HepG2 (cell line): Measurements from ENCODE around the gene CCDC85A. TPM values are rescaled to one million over a fixed set of nuclear protein-coding genes. Genes with fewer than 3 reads are reported as not detected.

Experiments
- ATAC-seq: fragments of 200-7000 bp; cut with Tn5 transposase; 3 replicates; pipeline ENCODE4 v1.9.1; 2020; ENCODE audit warnings: mild to moderate bottlenecking, moderate library complexity
- BruUV-seq: library from RNA; stranded (reverse); fragments of 400-500 nt; replicated peaks from 2 replicates; lab custom pipeline; 2021; lab: Mats Ljungman, UMichigan
- CTCF ChIA-PET: fragments of 300-600 bp; formaldehyde crosslinking; extraction: SDS; loops from one replicate; lab custom pipeline; 2021; ENCODE audit warnings: low total read pairs, inconsistent platforms, low intra/inter-chr PET ratio; lab: Yijun Ruan, JAX
- POLR2A ChIA-PET: fragments of 350-600 bp; sonication (Branson Sonifier 250); formaldehyde crosslinking; loops from one replicate; lab custom pipeline; 2020; ENCODE audit warnings: antibody characterized with exemption, inconsistent platforms; lab: Yijun Ruan, JAX
- DNase-seq: peaks from one replicate; pipeline ENCODE4 v3.0.0-alpha.2; 2015; ENCODE audit warnings: low spot score
- FAIRE-seq: peaks from 3 replicates; lab custom pipeline; 2011; peaks lifted over from hg19 to GRCh38; lab: Jason Lieb, UNC
- H2AFZ ChIP-seq: one replicate; pipeline ENCODE4 v1.6.1; 2011; ENCODE audit warnings: low read length, inconsistent platforms
- H3K27ac ChIP-seq: fragments of 300-600 bp; 3 replicates; pipeline ENCODE4 v1.8.0; 2011; ENCODE audit warnings: mixed run types, mild to moderate bottlenecking, mixed read lengths, low read length, inconsistent platforms; ENCODE audit not compliant: insufficient read depth; ENCODE audit errors: extremely low read length
- H3K27me3 ChIP-seq, 2 experiments: fragments of 200-600 bp in 1 of 2; 2 replicates in 1 of 2; 3 replicates in 1 of 2; pipeline versions ENCODE4 v1.6.0 to v1.8.0; 2011; ENCODE audit warnings: low read length in 2 of 2, mild to moderate bottlenecking in 2 of 2, moderate library complexity in 2 of 2, inconsistent platforms in 1 of 2; ENCODE audit not compliant: insufficient read depth in 2 of 2, control insufficient read depth in 1 of 2
- H3K36me3 ChIP-seq, 2 experiments: fragments of 200-600 bp in 1 of 2; replicated peaks in 1 of 2; 2 replicates in 1 of 2; 3 replicates in 1 of 2; pipeline versions ENCODE4 v1.5.1 to v1.8.0; 2011; ENCODE audit warnings: low read length in 2 of 2, inconsistent platforms in 1 of 2; ENCODE audit not compliant: insufficient read depth in 2 of 2, control insufficient read depth in 1 of 2
- H3K4me1 ChIP-seq: 2 replicates; pipeline ENCODE4 v1.5.1; 2012; ENCODE audit warnings: low read length, inconsistent platforms; ENCODE audit not compliant: insufficient read depth
- H3K4me2 ChIP-seq: 2 replicates; pipeline ENCODE4 v1.6.0; 2011; ENCODE audit warnings: low read depth, low read length, inconsistent platforms
- H3K4me3 ChIP-seq, 3 experiments: fragments of 200-600 bp in 1 of 3; sonication (generic), shearing (Covaris generic) in 1 of 3; replicated peaks in 1 of 3; 2 replicates each; pipeline ENCODE4 v1.5.1; 2011 to 2016; ENCODE audit warnings: low read length in 3 of 3, inconsistent platforms in 2 of 3, low read depth in 2 of 3, mild to moderate bottlenecking in 2 of 3, control low read depth in 1 of 3, mixed read lengths in 1 of 3; ENCODE audit not compliant: insufficient read depth in 1 of 3
- H3K79me2 ChIP-seq: one replicate; pipeline ENCODE4 v1.6.1; 2011; ENCODE audit warnings: low read length, inconsistent platforms; ENCODE audit not compliant: insufficient read depth
- H3K9ac ChIP-seq: 2 replicates; pipeline ENCODE4 v1.6.0; 2011; ENCODE audit warnings: mild to moderate bottlenecking, low read depth, low read length, inconsistent platforms; ENCODE audit not compliant: insufficient read depth
- H3K9me3 ChIP-seq: 2 replicates; pipeline ENCODE4 v1.5.1; 2012; ENCODE audit warnings: mild to moderate bottlenecking, low read length
- H4K20me1 ChIP-seq: 2 replicates; pipeline ENCODE4 v1.6.0; 2011; ENCODE audit warnings: inconsistent platforms, mild to moderate bottlenecking, low read length, moderate library complexity; ENCODE audit not compliant: insufficient read depth
- ATRX ChIP-seq: sonication (generic); formaldehyde crosslinking; IDR thresholded peaks from 2 replicates; pipeline ENCODE4 v1.4.0; 2020; ENCODE audit warnings: missing genetic modification reagents, borderline replicate concordance
- FOXO1 ChIP-seq: sonication (generic); formaldehyde crosslinking; IDR thresholded peaks from 2 replicates; pipeline ENCODE4 v1.4.0; 2020; ENCODE audit warnings: missing genetic modification reagents
- GFI1 ChIP-seq: sonication (generic); formaldehyde crosslinking; IDR thresholded peaks from 2 replicates; pipeline ENCODE4 v1.5.0; 2020; ENCODE audit warnings: missing genetic modification reagents, mild to moderate bottlenecking, borderline replicate concordance
- HNF1B ChIP-seq: sonication (generic); formaldehyde crosslinking; IDR thresholded peaks from 2 replicates; pipeline ENCODE4 v1.5.1; 2020; ENCODE audit warnings: mild to moderate bottlenecking, moderate library complexity, missing genetic modification reagents
- HNF4A ChIP-seq: sonication (generic); formaldehyde crosslinking; IDR thresholded peaks from 2 replicates; pipeline ENCODE4 v1.4.0; 2020; ENCODE audit warnings: missing genetic modification reagents
- ISL2 ChIP-seq: sonication (generic); formaldehyde crosslinking; IDR thresholded peaks from 2 replicates; pipeline ENCODE4 v1.5.0; 2020; ENCODE audit warnings: missing genetic modification reagents
- KDM3A ChIP-seq: IDR thresholded peaks from 2 replicates; pipeline ENCODE4 v1.6.1; 2018; ENCODE audit warnings: low read depth, missing compliant biosample characterization
- MEF2D ChIP-seq: sonication (generic); formaldehyde crosslinking; IDR thresholded peaks from 2 replicates; pipeline ENCODE4 v1.5.1; 2020; ENCODE audit warnings: mild to moderate bottlenecking, missing genetic modification reagents
- PRDM4 ChIP-seq: sonication (generic); formaldehyde crosslinking; IDR thresholded peaks from 2 replicates; pipeline ENCODE4 v1.9.0; 2021; ENCODE audit warnings: missing genetic modification reagents, borderline replicate concordance
- SKIL ChIP-seq: sonication (generic); formaldehyde crosslinking; IDR thresholded peaks from 2 replicates; pipeline ENCODE4 v1.8.0; 2022; ENCODE audit warnings: missing genetic modification reagents, mild to moderate bottlenecking, moderate library complexity, borderline replicate concordance
- ZC3H13 ChIP-seq: sonication (generic); formaldehyde crosslinking; IDR thresholded peaks from 2 replicates; pipeline ENCODE4 v1.8.1; 2023; ENCODE audit warnings: mild to moderate bottlenecking, missing genetic modification reagents, moderate library complexity
- ZFP41 ChIP-seq: sonication (generic); formaldehyde crosslinking; IDR thresholded peaks from 2 replicates; pipeline ENCODE4 v1.4.0; 2020; ENCODE audit warnings: mild to moderate bottlenecking, missing genetic modification reagents, borderline replicate concordance
- ZNF550 ChIP-seq: sonication (generic); formaldehyde crosslinking; IDR thresholded peaks from 2 replicates; pipeline ENCODE4 v1.4.0; 2020; ENCODE audit warnings: mild to moderate bottlenecking, missing genetic modification reagents, borderline replicate concordance
- ZNF660 ChIP-seq: sonication (generic); formaldehyde crosslinking; IDR thresholded peaks from 2 replicates; pipeline ENCODE4 v1.5.1; 2020; ENCODE audit warnings: mild to moderate bottlenecking, low read depth, missing genetic modification reagents, borderline replicate concordance
- WGBS: methylation state at CpG from one replicate; pipeline ENCODE4 v1.1.6; 2017; ENCODE audit warnings: low lambda C conversion rate; 5-methylcytosine and 5-hydroxymethylcytosine counted together
- in situ Hi-C: cut with HindIII; loops from 2 replicates; pipeline ENCODE4 v1.10.0; 2017; ENCODE audit warnings: low pct_unique_long_range_greater_than_20kb; ENCODE audit not compliant: extremely low pct_ligation_motif_present
- intact Hi-C: fragments of 100-400 bp; cut with micrococcal nuclease; formaldehyde crosslinking; loops from one replicate; pipeline ENCODE4 v1.10.0; 2022; ENCODE audit not compliant: unreplicated experiment
- polyA plus RNA-seq, 8 experiments: library from polyadenylated mRNA; depleted of rRNA in 3 of 8; stranded (reverse) in 7 of 8; unstranded in 1 of 8; fragments of >200 nt; fragmentation: Illumina TruSeq in 4 of 8; extraction: Trizol in 4 of 8; gene quantifications; 2 replicates each; pipeline versions ENCODE4 v1.2.1 to v1.2.3, GENCODE V29; 2011 to 2016; ENCODE audit warnings: low read depth in 4 of 8, missing spikeins in 1 of 8, mixed read lengths in 1 of 8; ENCODE audit not compliant: insufficient read depth in 1 of 8
- total RNA-seq, 5 experiments: library from RNA; depleted of rRNA; stranded (reverse); fragments of >200 nt; fragmentation: Illumina TruSeq; extraction: Trizol; gene quantifications; 2 replicates each; pipeline ENCODE4 v1.2.3, GENCODE V29; 2016; ENCODE audit warnings: low read depth in 1 of 5

Gene CCDC85A
- total and polyA plus RNA-seq, 2 of the 13 experiments (the other 11 are each of a cell fraction or from before 2014, with no cell fraction given) = not detected

GRCh38 chr2:56299171-56299691, 115.4 kb downstream of the CCDC85A start:
- in situ Hi-C loops (no loop called here), intact Hi-C loops (no loop called here)
- H3K79me2 ChIP-seq = no peaks in the 10 kb centered on the region
- no peak overlapping the region for H3K4me2 ChIP-seq
- 0% methylated on average over 3 of the region's 3 CpGs for WGBS
- ChIA-PET CTCF (no interaction called here), POLR2A (no interaction called here)
- H2AFZ ChIP-seq = no peak overlapping the region
- no peaks in the 10 kb centered on the region for H3K9me3 ChIP-seq
- no peaks in the 10 kb centered on the region for H3K4me1 ChIP-seq
- H3K27me3 ChIP-seq = no peaks in the 10 kb centered on the region
- no peak overlapping the region for H3K4me3 ChIP-seq
- DNase-seq = no peak
- BruUV-seq = no TSS peak
- ATAC-seq = no peak
- no peaks in the 10 kb centered on the region for H3K36me3 ChIP-seq
- no peak overlapping the region for H3K27ac ChIP-seq
- H3K9ac ChIP-seq = no peak overlapping the region
- FAIRE-seq = no peak
- H4K20me1 ChIP-seq = no peaks in the 10 kb centered on the region
- TF ChIP-seq ZNF550 (CRISPR knock-in tag) = no peak
- TF ChIP-seq GFI1 (CRISPR knock-in tag) = no peak
- TF ChIP-seq ISL2 (CRISPR knock-in tag) = no peak
- TF ChIP-seq PRDM4 = no peak
- no peak for TF ChIP-seq ZNF660 (CRISPR knock-in tag)
- TF ChIP-seq HNF1B (CRISPR knock-in tag) = no peak
- TF ChIP-seq ZFP41 (CRISPR knock-in tag) = no peak
- no peak for TF ChIP-seq ZC3H13 (CRISPR knock-in tag)
- no peak for TF ChIP-seq ATRX (CRISPR knock-in tag)
- no peak for TF ChIP-seq HNF4A (CRISPR knock-in tag)
- TF ChIP-seq MEF2D (CRISPR knock-in tag) = no peak
- TF ChIP-seq SKIL (CRISPR knock-in tag) = no peak
- no peak for TF ChIP-seq FOXO1 (CRISPR knock-in tag)
- TF ChIP-seq KDM3A (CRISPR knock-in tag) = no peak
